A673 (cell line): ENCODE data around the gene PEX12. TPM values are rescaled to one million over a fixed set of nuclear protein-coding genes. Genes with fewer than 3 reads are reported as not detected.

ENCODE experiments used
- BruUV-seq: library from RNA; stranded (reverse); fragments of 400-500 nt; replicated peaks from 2 replicates; lab custom pipeline; 2021; lab: Mats Ljungman, UMichigan
- CTCF ChIA-PET: fragments of 300-600 bp; sonication (Branson Sonifier 250); formaldehyde crosslinking; loops from one replicate; lab custom pipeline; 2022; ENCODE audit warnings: antibody characterized with exemption; lab: Charles Lee
- POLR2A ChIA-PET: fragments of 300-600 bp; sonication (Branson Sonifier 250); formaldehyde crosslinking; loops from one replicate; lab custom pipeline; 2022; ENCODE audit warnings: antibody characterized with exemption; ENCODE audit not compliant: low non-redundant PET; lab: Charles Lee
- DNase-seq: peaks from one replicate; pipeline ENCODE4 v3.0.0-alpha.2; 2015; ENCODE audit warnings: low spot score
- H3K27ac ChIP-seq: fragments of 200-600 bp; sonication (generic); 2 replicates; pipeline ENCODE4 v1.5.1; 2016; ENCODE audit warnings: mixed run types, low read depth, mild to moderate bottlenecking, mixed read lengths, antibody characterized with exemption, low read length; ENCODE audit not compliant: poor library complexity, severe bottlenecking
- H3K27me3 ChIP-seq: fragments of 200-600 bp; sonication (generic); replicated peaks from 2 replicates; pipeline ENCODE4 v1.6.1; 2017; ENCODE audit warnings: mixed run types, low read depth, mild to moderate bottlenecking, mixed read lengths, antibody characterized with exemption, low read length; ENCODE audit not compliant: insufficient read depth, poor library complexity
- H3K36me3 ChIP-seq: fragments of 200-600 bp; sonication (generic); 2 replicates; pipeline ENCODE4 v1.6.1; 2016; ENCODE audit warnings: mixed run types, mild to moderate bottlenecking, mixed read lengths, antibody characterized with exemption, low read length; ENCODE audit not compliant: insufficient read depth, poor library complexity, severe bottlenecking
- H3K4me1 ChIP-seq: fragments of 200-600 bp; sonication (generic); 2 replicates; pipeline ENCODE4 v1.6.1; 2017; ENCODE audit warnings: mixed run types, mild to moderate bottlenecking, mixed read lengths, antibody characterized with exemption, low read length; ENCODE audit not compliant: insufficient read depth, poor library complexity, severe bottlenecking
- H3K4me3 ChIP-seq: fragments of 200-600 bp; sonication (generic); 2 replicates; pipeline ENCODE4 v1.5.1; 2016; ENCODE audit warnings: low read depth, mixed run types, mild to moderate bottlenecking, mixed read lengths, low read length; ENCODE audit not compliant: poor library complexity, severe bottlenecking
- H3K9me3 ChIP-seq: fragments of 200-600 bp; sonication (generic); 2 replicates; pipeline ENCODE4 v1.6.1; 2016; ENCODE audit warnings: mixed run types, low read depth, mild to moderate bottlenecking, mixed read lengths, antibody characterized with exemption, low read length; ENCODE audit not compliant: poor library complexity, severe bottlenecking
- EZH2 ChIP-seq: fragments of 200-600 bp; sonication (generic); IDR thresholded peaks from 2 replicates; pipeline ENCODE4 v1.6.1; 2017; ENCODE audit warnings: borderline replicate concordance, low read depth, mild to moderate bottlenecking, mixed read lengths, antibody characterized with exemption, low read length; ENCODE audit not compliant: poor library complexity, severe bottlenecking
- intact Hi-C: fragments of 100-400 bp; cut with micrococcal nuclease; formaldehyde crosslinking; loops from one replicate; pipeline ENCODE4 v1.10.0; 2022; ENCODE audit not compliant: unreplicated experiment
- total RNA-seq: library from RNA; stranded (reverse); gene quantifications from 2 replicates; pipeline ENCODE4 v1.2.3, GENCODE V29; 2021
- TF ChIP-seq, protein P1 (sequence below): fragments of 300-800, 200-600 bp; sonication (generic); conservative IDR thresholded peaks from 2 replicates; pipeline ENCODE4 v1.5.1; 2017; ENCODE audit warnings: low read depth, mild to moderate bottlenecking, antibody characterized with exemption, low read length, moderate library complexity, mixed read lengths

Gene PEX12
- total RNA-seq, 1 experiment from 2014 or later: 3.2 TPM

DNA sequence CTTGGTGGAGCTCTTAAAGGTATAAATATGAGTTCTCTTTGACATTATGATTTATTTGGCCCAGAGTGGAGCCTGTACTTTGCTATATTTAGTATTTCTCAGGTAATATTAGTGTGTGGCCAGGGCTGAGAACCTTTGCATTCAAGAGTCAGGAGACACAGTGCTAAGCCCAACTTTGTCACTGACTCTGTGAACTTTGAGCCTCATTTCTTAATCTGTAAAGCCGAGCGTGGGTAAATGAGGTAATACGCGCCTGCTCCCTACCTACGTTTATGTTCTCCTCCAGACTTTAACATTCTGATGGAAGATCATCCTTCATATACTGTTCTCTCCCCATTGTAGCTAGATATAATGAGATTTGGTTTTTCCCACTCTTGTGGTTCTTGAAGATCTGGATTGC, 19.2 kb upstream of the PEX12 start:
- ChIA-PET POLR2A (no interaction called here), CTCF (no interaction called here)
- no peak for DNase-seq
- TF ChIP-seq EZH2: no peak
- TF ChIP-seq, protein P1, sequence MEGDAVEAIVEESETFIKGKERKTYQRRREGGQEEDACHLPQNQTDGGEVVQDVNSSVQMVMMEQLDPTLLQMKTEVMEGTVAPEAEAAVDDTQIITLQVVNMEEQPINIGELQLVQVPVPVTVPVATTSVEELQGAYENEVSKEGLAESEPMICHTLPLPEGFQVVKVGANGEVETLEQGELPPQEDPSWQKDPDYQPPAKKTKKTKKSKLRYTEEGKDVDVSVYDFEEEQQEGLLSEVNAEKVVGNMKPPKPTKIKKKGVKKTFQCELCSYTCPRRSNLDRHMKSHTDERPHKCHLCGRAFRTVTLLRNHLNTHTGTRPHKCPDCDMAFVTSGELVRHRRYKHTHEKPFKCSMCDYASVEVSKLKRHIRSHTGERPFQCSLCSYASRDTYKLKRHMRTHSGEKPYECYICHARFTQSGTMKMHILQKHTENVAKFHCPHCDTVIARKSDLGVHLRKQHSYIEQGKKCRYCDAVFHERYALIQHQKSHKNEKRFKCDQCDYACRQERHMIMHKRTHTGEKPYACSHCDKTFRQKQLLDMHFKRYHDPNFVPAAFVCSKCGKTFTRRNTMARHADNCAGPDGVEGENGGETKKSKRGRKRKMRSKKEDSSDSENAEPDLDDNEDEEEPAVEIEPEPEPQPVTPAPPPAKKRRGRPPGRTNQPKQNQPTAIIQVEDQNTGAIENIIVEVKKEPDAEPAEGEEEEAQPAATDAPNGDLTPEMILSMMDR: no peak
- Histone ChIP-seq H3K27ac (no peak overlapping the region), H3K4me3 (no peak overlapping the region), H3K9me3 (no peaks in the 10 kb centered on the region), H3K27me3 (no peaks in the 10 kb centered on the region), H3K36me3 (peaks cover 22% of the 10 kb centered on the region), H3K4me1 (no peaks in the 10 kb centered on the region)
- intact Hi-C loops: no loop called here
- no TSS peak for BruUV-seq

DNA sequence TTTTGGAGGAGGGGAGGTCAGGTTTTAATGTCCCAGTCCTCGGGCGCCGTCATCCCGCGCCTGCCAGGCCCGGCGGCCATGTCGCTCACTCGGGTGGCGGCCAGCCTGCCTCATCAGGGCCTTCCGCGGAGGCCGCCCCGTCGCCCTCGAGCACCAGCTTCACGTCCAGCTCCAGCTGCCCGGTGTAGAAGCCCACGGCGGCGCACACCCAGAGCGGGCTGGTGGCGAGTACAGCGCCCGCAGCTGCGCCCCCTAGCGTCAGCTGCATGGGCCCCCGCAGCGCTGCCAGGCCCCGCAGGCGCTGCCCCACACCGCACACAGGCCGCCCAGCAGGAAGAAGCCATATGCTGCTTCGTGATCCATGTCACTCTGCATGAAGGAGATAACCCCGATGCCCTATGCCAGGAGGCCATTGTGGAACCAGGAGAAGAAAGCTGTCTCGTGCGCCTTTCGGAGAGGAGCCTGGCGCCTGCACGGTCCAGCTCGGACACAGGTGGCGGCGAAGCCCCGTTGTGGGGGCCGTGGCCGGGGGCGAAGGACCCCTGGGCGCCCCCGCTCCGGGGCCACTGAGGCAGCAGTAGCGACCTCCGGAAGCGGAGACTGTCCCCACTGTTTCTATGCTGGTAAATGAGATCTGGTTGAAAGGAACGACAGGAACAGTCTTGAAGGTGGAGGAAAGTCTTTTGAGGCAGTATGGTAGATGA, 18.3 kb upstream of the PEX12 start:
- TF ChIP-seq EZH2: no peak
- TF ChIP-seq, protein P1: 0 out of 2 replicates have a peak, but pooled peaks have one; percentile 11

DNA sequence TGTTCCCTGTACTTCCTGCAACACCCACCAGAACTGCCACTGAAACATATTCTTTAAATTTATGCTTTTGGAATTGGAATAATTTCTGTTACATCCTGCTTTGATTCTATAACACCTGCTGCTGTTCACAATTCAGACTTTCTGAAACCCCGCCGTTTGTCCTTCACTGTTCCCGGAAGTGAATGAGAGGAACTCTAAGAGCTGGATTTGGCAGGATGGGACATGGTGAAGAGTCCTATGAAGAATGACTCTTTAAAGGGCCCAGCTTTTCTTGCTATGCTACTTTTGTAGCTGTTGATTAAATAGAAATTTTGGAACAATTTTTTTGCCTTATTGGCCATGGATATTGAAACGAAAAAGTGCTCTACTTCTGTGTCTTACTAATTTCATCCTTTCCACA, 17.7 kb upstream of the PEX12 start:
- H3K4me3 ChIP-seq: no peak overlapping the region
- ChIA-PET CTCF (no interaction called here), POLR2A (no interaction called here)
- peaks cover 22% of the 10 kb centered on the region for H3K36me3 ChIP-seq
- no peak for DNase-seq
- H3K9me3 ChIP-seq: no peaks in the 10 kb centered on the region
- intact Hi-C loops: no loop called here
- H3K27me3 ChIP-seq: no peaks in the 10 kb centered on the region
- no peaks in the 10 kb centered on the region for H3K4me1 ChIP-seq
- H3K27ac ChIP-seq: no peak overlapping the region
- no TSS peak for BruUV-seq
- TF ChIP-seq, protein P1: no peak
- TF ChIP-seq EZH2: no peak

More for the DNA sequence above, 18.3 kb upstream of the PEX12 start:
- Histone ChIP-seq H3K4me1 (no peaks in the 10 kb centered on the region), H3K9me3 (no peaks in the 10 kb centered on the region), H3K36me3 (peaks cover 22% of the 10 kb centered on the region), H3K27ac (no peak overlapping the region), H3K27me3 (no peaks in the 10 kb centered on the region), H3K4me3 (no peak overlapping the region)
- intact Hi-C loops: no loop called here
- CTCF ChIA-PET: no interaction called here
- no peak for DNase-seq
- BruUV-seq: no TSS peak
- POLR2A ChIA-PET: no interaction called here
